GM12878 (cell line): Measurements from ENCODE around the gene PKLR. TPM values are rescaled to one million over a fixed set of nuclear protein-coding genes. Genes with fewer than 3 reads are reported as not detected.

Experiments used
- ATAC-seq: fragments of 200-7000 bp; cut with Tn5 transposase; 3 replicates; pipeline ENCODE4 v1.9.1; 2020; ENCODE audit warnings: mild to moderate bottlenecking, moderate library complexity
- BruUV-seq: library from RNA; stranded (reverse); fragments of 400-500 nt; replicated peaks from 2 replicates; lab custom pipeline; 2021; lab: Mats Ljungman, UMichigan
- CTCF ChIA-PET: fragments of 300-600 bp; sonication (Branson Sonifier 250); formaldehyde crosslinking; extraction: SDS; loops from one replicate; lab custom pipeline; 2021; ENCODE audit warnings: inconsistent platforms; lab: Yijun Ruan, JAX
- POLR2A ChIA-PET: fragments of 350-600 bp; formaldehyde crosslinking; extraction: SDS; loops from one replicate; lab custom pipeline; 2021; ENCODE audit warnings: inconsistent platforms; lab: Charles Lee
- RAD21 ChIA-PET: fragments of 300-600 bp; sonication (Branson Sonifier 250); formaldehyde crosslinking; loops from one replicate; lab custom pipeline; 2023; ENCODE audit warnings: antibody characterized with exemption; ENCODE audit not compliant: unreplicated experiment; lab: Charles Lee
- SMC1A ChIA-PET: fragments of 300-600 bp; sonication (Branson Sonifier 250); formaldehyde crosslinking; loops from one replicate; lab custom pipeline; 2023; ENCODE audit not compliant: unreplicated experiment, uncharacterized antibody; lab: Charles Lee
- DNase-seq: peaks from one replicate; pipeline ENCODE4 v3.0.0-alpha.2; 2011; ENCODE audit warnings: low read depth, low spot score
- FAIRE-seq: peaks from 3 replicates; lab custom pipeline; 2011; peaks lifted over from hg19 to GRCh38; lab: Jason Lieb, UNC
- H2AFZ ChIP-seq: 2 replicates; pipeline ENCODE4 v1.6.0; 2011; ENCODE audit warnings: low read depth, low read length, control low read depth; ENCODE audit not compliant: control insufficient read depth
- H3K27ac ChIP-seq: 2 replicates; pipeline ENCODE4 v1.5.1; 2011; ENCODE audit warnings: control low read depth; ENCODE audit not compliant: control insufficient read depth, insufficient read depth
- H3K27me3 ChIP-seq, 2 experiments: replicated peaks in 1 of 2; 2 replicates each; pipeline versions ENCODE4 v1.6.0 to v1.6.1; 2011; ENCODE audit warnings: low read length in 1 of 2; ENCODE audit not compliant: control insufficient read depth in 2 of 2, insufficient read depth in 2 of 2
- H3K36me3 ChIP-seq, 2 experiments: 2 replicates each; pipeline ENCODE4 v1.5.1; 2011; ENCODE audit warnings: low read length in 1 of 2; ENCODE audit not compliant: control insufficient read depth in 2 of 2, insufficient read depth in 2 of 2
- H3K4me1 ChIP-seq: 2 replicates; pipeline ENCODE4 v1.6.1; 2011; ENCODE audit warnings: mild to moderate bottlenecking, low read length, moderate library complexity, mixed read lengths; ENCODE audit not compliant: control insufficient read depth, insufficient read depth
- H3K4me2 ChIP-seq: 2 replicates; pipeline ENCODE4 v1.6.0; 2011; ENCODE audit warnings: control low read depth; ENCODE audit not compliant: control insufficient read depth, insufficient read depth
- H3K4me3 ChIP-seq: fragments of 200-600 bp; sonication (generic); 2 replicates; pipeline ENCODE4 v1.5.1; 2016
- H3K79me2 ChIP-seq: 2 replicates; pipeline ENCODE4 v1.6.0; 2011; ENCODE audit warnings: low read length; ENCODE audit not compliant: control insufficient read depth, insufficient read depth
- H3K9ac ChIP-seq: 2 replicates; pipeline ENCODE4 v1.8.0; 2011; ENCODE audit warnings: low read length, control low read depth, mixed read lengths; ENCODE audit not compliant: control insufficient read depth, insufficient read depth
- H3K9me3 ChIP-seq: replicated peaks from 3 replicates; pipeline ENCODE4 v1.5.1; 2011; ENCODE audit warnings: mild to moderate bottlenecking, low read length; ENCODE audit not compliant: control insufficient read depth, insufficient read depth
- H4K20me1 ChIP-seq: 2 replicates; pipeline ENCODE4 v1.6.0; 2011; ENCODE audit not compliant: control insufficient read depth, insufficient read depth
- ASH2L ChIP-seq: fragments of 300-600, 200-600 bp; sonication (generic); IDR thresholded peaks from 2 replicates; pipeline ENCODE4 v1.6.1; 2017; ENCODE audit warnings: low read depth, mild to moderate bottlenecking, borderline replicate concordance
- CBX5 ChIP-seq: sonication (generic); IDR thresholded peaks from 2 replicates; pipeline ENCODE4 v1.6.1; 2016; ENCODE audit warnings: low read depth, moderate library complexity, mild to moderate bottlenecking, inconsistent platforms
- E2F8 ChIP-seq: fragments of 450-650 bp; IDR thresholded peaks from 2 replicates; pipeline ENCODE4 v1.6.1; 2018; ENCODE audit warnings: mild to moderate bottlenecking, low read depth, moderate library complexity; ENCODE audit not compliant: partially characterized antibody
- EZH2 ChIP-seq: IDR thresholded peaks from 2 replicates; pipeline ENCODE4 v1.6.1; 2012; ENCODE audit warnings: low read depth, mild to moderate bottlenecking, control low read depth, inconsistent platforms, low read length, borderline replicate concordance; ENCODE audit not compliant: control insufficient read depth
- FOXK2 ChIP-seq: fragments of 450-650 bp; IDR thresholded peaks from 2 replicates; pipeline ENCODE4 v1.6.1; 2017; ENCODE audit warnings: mild to moderate bottlenecking, moderate library complexity
- GABPA ChIP-seq: IDR thresholded peaks from 2 replicates; pipeline ENCODE4 v1.6.1; 2014; ENCODE audit warnings: antibody characterized with exemption, low read depth, mild to moderate bottlenecking, inconsistent platforms
- KLF5 ChIP-seq: fragments of 450-650 bp; IDR thresholded peaks from 2 replicates; pipeline ENCODE4 v1.6.1; 2014; ENCODE audit warnings: mild to moderate bottlenecking; ENCODE audit not compliant: partially characterized antibody
- SPI1 ChIP-seq: IDR thresholded peaks from 2 replicates; pipeline ENCODE4 v1.6.1; 2011; ENCODE audit warnings: low read depth, mild to moderate bottlenecking, low read length, moderate library complexity, borderline replicate concordance; ENCODE audit not compliant: insufficient read depth
- TARDBP ChIP-seq: IDR thresholded peaks from 2 replicates; pipeline ENCODE4 v1.6.1; 2016; ENCODE audit warnings: borderline replicate concordance
- ZNF384 ChIP-seq: IDR thresholded peaks from 2 replicates; pipeline ENCODE4 v1.6.1; 2012; ENCODE audit warnings: low read depth, mild to moderate bottlenecking, low read length, improper control_type of control experiment, borderline replicate concordance
- ZNF622 ChIP-seq: fragments of 450-650 bp; IDR thresholded peaks from 2 replicates; pipeline ENCODE4 v1.6.1; 2017; ENCODE audit warnings: mild to moderate bottlenecking, inconsistent platforms
- WGBS: methylation state at CpG from one replicate; pipeline ENCODE4 v1.1.6; 2016; ENCODE audit warnings: low lambda C conversion rate; ENCODE audit not compliant: insufficient replicate concordance, insufficient coverage; ENCODE audit errors: missing lambda C conversion rate; 5-methylcytosine and 5-hydroxymethylcytosine counted together
- in situ Hi-C: fragments of 300-500 bp; cut with MboI; formaldehyde crosslinking; loops from 9 replicates; pipeline ENCODE4 v1.14.3; 2018; ENCODE audit warnings: mixed read lengths
- intact Hi-C: fragments of 100-400 bp; cut with micrococcal nuclease; formaldehyde crosslinking; loops from one replicate; pipeline ENCODE4 v1.14.2; 2022; ENCODE audit not compliant: unreplicated experiment
- polyA plus RNA-seq, 11 experiments: library from polyadenylated mRNA; depleted of rRNA in 4 of 11; unstranded in 6 of 11; stranded (reverse) in 5 of 11; fragments of >200 nt; fragmentation: Nextera tagmentation in 4 of 11; fragmentation: Illumina TruSeq in 1 of 11; extraction: Ambion mirVana in 4 of 11; extraction: Trizol in 1 of 11; gene quantifications; 1 replicate in 1 of 11; 2 replicates in 10 of 11; pipeline versions ENCODE4 v1.2.1 to v1.2.3, GENCODE V29; 2011 to 2016; ENCODE audit warnings: inconsistent platforms in 2 of 11, missing spikeins in 2 of 11, low read depth in 1 of 11
- total RNA-seq, 4 experiments: library from RNA; depleted of rRNA in 3 of 4; stranded (reverse); fragments of >200 nt in 3 of 4; fragmentation: Illumina TruSeq in 1 of 4; extraction: Trizol in 1 of 4; gene quantifications; 2 replicates each; pipeline versions ENCODE4 v1.2.1 to v1.2.3, GENCODE V29; 2013 to 2021

Gene PKLR
- total and polyA plus RNA-seq, 10 of the 15 experiments (the other 5 are each of a cell fraction or from before 2014, with no cell fraction given), result 0.04 to 0.15 (median 0.08) TPM; not detected in 7

- Histone ChIP-seq H3K4me2 (peak overlapping the region; percentile 97), H3K9ac (no peak overlapping the region), H3K36me3 (peaks cover 0 to 1% of the 10 kb centered on the region in 2 experiments; a peak in 1 of 4 replicates), H3K9me3 (no peaks in the 10 kb centered on the region), H3K27ac (no peak overlapping the region), H3K4me3 (peak overlapping the region; percentile 92; the same call in 1 of the 2 replicates), H3K27me3 (no peaks in the 10 kb centered on the region), H4K20me1 (no peaks in the 10 kb centered on the region), H2AFZ (no peak overlapping the region), H3K79me2 (peaks cover 7% of the 10 kb centered on the region), H3K4me1 (peaks cover 13% of the 10 kb centered on the region)
- ATAC-seq (no peak), DNase-seq (no peak), FAIRE-seq (no peak)
- BruUV-seq, result no TSS peak
- 81% methylated on average over 5 of the region's 5 CpGs for WGBS
- ChIA-PET RAD21 (interaction anchor here (0.5 to 5.2 kb wide), 2 partner anchors 69 to 302 kb away, joined by 4 to 81 read pairs; partner anchors contain the start of gene RUSC1), CTCF (interaction anchor here (0.7 to 9.6 kb wide), 5 partner anchors 8 to 70 kb away, joined by 3 to 225 read pairs (median 74); partner anchors contain the start of genes CLK2, FDPS, HCN3 and RUSC1), POLR2A (interaction anchor here (0.5 kb wide), 1 partner anchor 50 kb away, joined by 3 read pairs; no protein-coding TSS in a partner anchor), SMC1A (interaction anchor here (4.7 kb wide), 1 partner anchor 52 kb away, joined by 44 read pairs; the partner anchor contains the start of gene FDPS)
- TF ChIP-seq FOXK2 (no peak), KLF5 (no peak), SPI1 (0 out of 2 replicates have a peak, but pooled peaks have one; percentile 12), ZNF384 (no peak)
- intact Hi-C loops, result no loop called here
- in situ Hi-C loops, result no loop called here
Measured at GRCh38 chr1:155253797-155254196, 47.4 kb downstream of the PKLR start.

GRCh38 chr1:155253208-155253607 lies 48.0 kb downstream of the PKLR start:
- Histone ChIP-seq H4K20me1 (no peaks in the 10 kb centered on the region), H3K4me2 (no peak overlapping the region)
- in situ Hi-C loops, result no loop called here
- TF ChIP-seq TARDBP, result no peak
- TF ChIP-seq GABPA, result no peak
- no peak for TF ChIP-seq CBX5
- TF ChIP-seq ZNF622, result no peak
- TF ChIP-seq ASH2L, result no peak
- TF ChIP-seq E2F8, result no peak
- no peak for TF ChIP-seq EZH2
- TF ChIP-seq, all 136 proteins: peak for 0
- CTCF ChIA-PET, result interaction anchor here (1.2 to 9.6 kb wide), 6 partner anchors 20 to 318 kb away, joined by 3 to 225 read pairs (median 46); partner anchors contain the start of genes CLK2, FDPS, HCN3 and RUSC1
- Histone ChIP-seq H3K27me3 (no peaks in the 10 kb centered on the region), H3K9me3 (no peaks in the 10 kb centered on the region), H3K4me3 (peak overlapping the region; percentile 92; the same call in 1 of the 2 replicates), H3K27ac (no peak overlapping the region), H3K36me3 (peaks cover 0 to 1% of the 10 kb centered on the region in 2 experiments; a peak in 1 of 4 replicates), H3K9ac (no peak overlapping the region), H2AFZ (no peak overlapping the region), H3K79me2 (peaks cover 7% of the 10 kb centered on the region), H3K4me1 (peaks cover 13% of the 10 kb centered on the region)
- WGBS, result 95% methylated on average over 5 of the region's 5 CpGs
- SMC1A ChIA-PET, result interaction anchor here (3.8 to 4.7 kb wide), 2 partner anchors 53 to 69 kb away, joined by 44 to 57 read pairs; partner anchors contain the start of genes FDPS and RUSC1
- FAIRE-seq (no peak), ATAC-seq (no peak), DNase-seq (no peak)
- RAD21 ChIA-PET, result interaction anchor here (0.5 to 5.2 kb wide), 4 partner anchors 20 to 730 kb away, joined by 3 to 81 read pairs (median 5); partner anchors contain the start of genes CLK2 and RUSC1
- BruUV-seq, result no TSS peak
- intact Hi-C loops, result no loop called here
- POLR2A ChIA-PET, result interaction anchor here (0.5 to 1.6 kb wide), 2 partner anchors 51 kb away, joined by 3 to 4 read pairs; no protein-coding TSS in a partner anchor
